ENCODE data around the gene TDRD6.

GRCh38 chr6:46720401-46720800, 32.7 kb downstream of the TDRD6 start:
- TF ChIP-seq SIN3A (IDR thresholded peaks at IDR 0.05; ENCODE audit: low read depth) (no peak), EZH2 (IDR thresholded peaks at IDR 0.05) (no peak), POLR2A (IDR thresholded peaks at IDR 0.05; ENCODE audit: borderline replicate concordance, extremely low read depth, insufficient read depth, insufficient read length) (no peak), ZBTB33 (IDR thresholded peaks at IDR 0.05; ENCODE audit: extremely low read depth, insufficient replicate concordance, low read length) (no peak), EZH2phosphoT487 (IDR thresholded peaks at IDR 0.05; ENCODE audit: borderline replicate concordance) (no peak), POLR2AphosphoS5 (IDR thresholded peaks at IDR 0.05; ENCODE audit: low read depth, low read length) (no peak), ZNF274 (IDR thresholded peaks at IDR 0.05; ENCODE audit: low read depth, low read length) (no peak), SRF (IDR thresholded peaks at IDR 0.05; ENCODE audit: low read depth) (no peak), YY1 (IDR thresholded peaks at IDR 0.05; ENCODE audit: extremely low read depth, insufficient replicate concordance, low read depth, low read length) (no peak), FOSL1 (IDR thresholded peaks at IDR 0.05; ENCODE audit: low read depth) (no peak), CEBPB (IDR thresholded peaks at IDR 0.05; ENCODE audit: low read depth) (no peak)
- TF ChIP-seq, protein P1, sequence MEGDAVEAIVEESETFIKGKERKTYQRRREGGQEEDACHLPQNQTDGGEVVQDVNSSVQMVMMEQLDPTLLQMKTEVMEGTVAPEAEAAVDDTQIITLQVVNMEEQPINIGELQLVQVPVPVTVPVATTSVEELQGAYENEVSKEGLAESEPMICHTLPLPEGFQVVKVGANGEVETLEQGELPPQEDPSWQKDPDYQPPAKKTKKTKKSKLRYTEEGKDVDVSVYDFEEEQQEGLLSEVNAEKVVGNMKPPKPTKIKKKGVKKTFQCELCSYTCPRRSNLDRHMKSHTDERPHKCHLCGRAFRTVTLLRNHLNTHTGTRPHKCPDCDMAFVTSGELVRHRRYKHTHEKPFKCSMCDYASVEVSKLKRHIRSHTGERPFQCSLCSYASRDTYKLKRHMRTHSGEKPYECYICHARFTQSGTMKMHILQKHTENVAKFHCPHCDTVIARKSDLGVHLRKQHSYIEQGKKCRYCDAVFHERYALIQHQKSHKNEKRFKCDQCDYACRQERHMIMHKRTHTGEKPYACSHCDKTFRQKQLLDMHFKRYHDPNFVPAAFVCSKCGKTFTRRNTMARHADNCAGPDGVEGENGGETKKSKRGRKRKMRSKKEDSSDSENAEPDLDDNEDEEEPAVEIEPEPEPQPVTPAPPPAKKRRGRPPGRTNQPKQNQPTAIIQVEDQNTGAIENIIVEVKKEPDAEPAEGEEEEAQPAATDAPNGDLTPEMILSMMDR (IDR thresholded peaks at IDR 0.05 in 2 of 3, conservative IDR thresholded peaks at IDR 0.05 in 1 of 3; ENCODE audit: borderline replicate concordance in 1 of 3, insufficient read depth in 1 of 3, low read depth in 2 of 3, low read length in 2 of 3): no peak
